GM23248 (cell line): ENCODE results near the gene MRPS2.

ENCODE experiments used
- EZH2 ChIP-seq: fragments of 200-600 bp; sonication (generic); IDR thresholded peaks from 2 replicates; pipeline ENCODE4 v1.6.1; 2018; ENCODE audit warnings: antibody characterized with exemption, mild to moderate bottlenecking; ENCODE audit not compliant: insufficient read depth, poor library complexity, severe bottlenecking
- EZH2phosphoT487 ChIP-seq: fragments of 200-600 bp; sonication (generic); IDR thresholded peaks from 2 replicates; pipeline ENCODE4 v1.6.1; 2018; ENCODE audit warnings: antibody characterized with exemption, moderate library complexity, mild to moderate bottlenecking, low read depth; ENCODE audit not compliant: insufficient read depth

DNA sequence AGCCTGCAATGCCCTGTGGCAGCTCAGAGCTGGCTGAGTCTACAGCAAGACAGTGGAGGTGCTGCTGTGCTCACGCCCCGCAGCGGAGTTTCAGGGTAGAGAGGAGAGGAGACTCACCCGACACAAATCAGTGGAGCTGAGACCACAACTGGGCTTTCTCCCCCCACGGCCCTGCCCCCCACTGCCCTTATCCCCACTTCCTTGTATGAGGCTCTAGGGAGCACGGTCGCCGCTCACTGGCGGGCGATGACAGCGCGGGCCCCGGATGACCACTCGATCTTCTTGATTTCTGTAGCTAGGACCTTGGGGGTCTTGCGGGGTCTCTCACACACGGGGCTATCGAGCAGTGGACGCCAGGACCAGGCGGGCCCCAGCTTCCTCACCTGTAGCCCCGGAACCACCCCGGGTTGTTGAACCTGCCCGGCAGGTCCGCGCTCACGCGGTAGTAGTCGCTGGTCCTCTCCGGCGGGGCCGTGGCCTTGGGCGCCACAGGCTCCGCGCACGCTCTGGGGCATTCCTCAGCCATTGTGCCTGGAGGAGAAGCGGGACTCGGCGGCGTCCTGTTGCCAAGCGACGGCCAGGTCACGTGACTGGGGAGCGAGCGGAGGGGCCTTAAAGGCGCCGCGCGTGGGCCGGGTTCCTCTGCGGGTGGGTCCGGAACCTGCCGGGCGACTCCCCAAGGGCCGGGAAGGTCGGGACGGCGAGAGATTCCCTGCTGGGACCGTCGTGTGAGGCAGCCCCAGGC, 984 bp upstream of the MRPS2 start:
- TF ChIP-seq EZH2 (no peak), EZH2phosphoT487 (no peak)
